OCI-LY3 (cell line): ENCODE results near the gene RUFY3.

ENCODE experiments used
- CTCF ChIP-seq: fragments of 200-600, 300-600 bp; sonication (generic); IDR thresholded peaks from 2 replicates; pipeline ENCODE4 v1.5.1; 2014; ENCODE audit warnings: antibody characterized with exemption, low read length, low read depth
- EZH2phosphoT487 ChIP-seq: fragments of 200-600 bp; shearing (Covaris generic); IDR thresholded peaks from 2 replicates; pipeline ENCODE4 v1.6.1; 2018; ENCODE audit warnings: antibody characterized with exemption, mixed run types, low read depth

GRCh38 chr4:70753630-70754029 is 31.9 kb downstream of the RUFY3 start:
- TF ChIP-seq CTCF (no peak), EZH2phosphoT487 (no peak)
